ENCODE data around the gene NBDY.

DNA sequence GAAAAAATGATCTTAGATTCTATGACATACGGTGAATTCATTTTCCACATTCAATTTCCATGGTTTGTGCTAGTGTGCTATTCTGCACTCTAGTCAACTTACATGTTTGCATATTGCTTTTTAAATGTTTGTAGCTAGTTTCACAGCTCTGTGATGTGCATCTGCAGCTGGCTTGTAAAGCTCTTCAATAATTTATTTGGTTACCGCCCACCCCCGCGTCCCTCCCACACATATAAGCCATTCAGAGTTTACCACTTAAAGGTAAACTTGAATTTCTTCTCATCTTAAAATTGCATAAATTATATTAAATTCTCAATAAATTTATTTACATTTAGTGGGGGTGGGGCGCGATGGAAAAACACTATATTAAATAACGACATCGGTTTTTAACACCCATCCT, 291 bp upstream of the NBDY start:
- TF ChIP-seq, protein P1, sequence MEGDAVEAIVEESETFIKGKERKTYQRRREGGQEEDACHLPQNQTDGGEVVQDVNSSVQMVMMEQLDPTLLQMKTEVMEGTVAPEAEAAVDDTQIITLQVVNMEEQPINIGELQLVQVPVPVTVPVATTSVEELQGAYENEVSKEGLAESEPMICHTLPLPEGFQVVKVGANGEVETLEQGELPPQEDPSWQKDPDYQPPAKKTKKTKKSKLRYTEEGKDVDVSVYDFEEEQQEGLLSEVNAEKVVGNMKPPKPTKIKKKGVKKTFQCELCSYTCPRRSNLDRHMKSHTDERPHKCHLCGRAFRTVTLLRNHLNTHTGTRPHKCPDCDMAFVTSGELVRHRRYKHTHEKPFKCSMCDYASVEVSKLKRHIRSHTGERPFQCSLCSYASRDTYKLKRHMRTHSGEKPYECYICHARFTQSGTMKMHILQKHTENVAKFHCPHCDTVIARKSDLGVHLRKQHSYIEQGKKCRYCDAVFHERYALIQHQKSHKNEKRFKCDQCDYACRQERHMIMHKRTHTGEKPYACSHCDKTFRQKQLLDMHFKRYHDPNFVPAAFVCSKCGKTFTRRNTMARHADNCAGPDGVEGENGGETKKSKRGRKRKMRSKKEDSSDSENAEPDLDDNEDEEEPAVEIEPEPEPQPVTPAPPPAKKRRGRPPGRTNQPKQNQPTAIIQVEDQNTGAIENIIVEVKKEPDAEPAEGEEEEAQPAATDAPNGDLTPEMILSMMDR (conservative IDR thresholded peaks at IDR 0.05; ENCODE audit: low read length) = no peak
- no peak for TF ChIP-seq EZH2phosphoT487 (IDR thresholded peaks at IDR 0.05; ENCODE audit: borderline replicate concordance, low read depth, low read length)
